NK-92 (cell line): Measurements from ENCODE around the gene TCF7.

Experiments used
- DNase-seq: peaks from one replicate; lab custom pipeline; 2025; ENCODE audit not compliant: unreplicated experiment; lab: John Stamatoyannopoulos, UW

The TCF7 gene

DNA sequence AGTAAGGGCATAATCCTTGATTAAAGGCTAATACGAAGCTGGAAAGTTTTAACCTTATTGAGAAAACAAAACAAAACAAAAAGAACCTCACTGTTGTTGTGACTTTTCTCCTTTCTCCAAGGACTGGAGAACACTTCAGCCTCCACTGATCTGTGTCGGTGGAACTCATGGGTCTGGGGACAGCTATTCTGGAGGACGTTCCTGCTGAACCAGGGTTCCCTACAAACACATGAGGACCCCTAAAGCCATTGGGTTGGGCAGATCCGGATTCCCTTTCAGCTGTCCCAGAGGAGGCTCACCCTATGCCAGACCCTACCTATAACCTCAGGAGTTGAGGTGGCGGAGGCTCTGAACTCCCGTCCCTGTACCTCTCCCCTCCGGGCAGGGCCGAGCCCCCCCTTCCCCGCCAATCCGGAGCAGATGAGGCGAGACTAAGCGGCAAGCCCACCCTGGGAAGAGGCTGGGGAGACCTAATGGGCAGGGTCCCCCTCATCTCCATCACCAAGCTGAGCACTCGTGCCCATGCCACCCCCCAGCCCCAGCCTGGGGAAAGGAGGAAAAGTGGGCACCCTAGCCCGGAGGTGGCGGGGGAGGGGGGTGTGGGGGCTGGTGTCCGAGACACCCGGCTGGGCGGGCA is 1.6 kb upstream of the TCF7 start:
- no peak for DNase-seq

DNA sequence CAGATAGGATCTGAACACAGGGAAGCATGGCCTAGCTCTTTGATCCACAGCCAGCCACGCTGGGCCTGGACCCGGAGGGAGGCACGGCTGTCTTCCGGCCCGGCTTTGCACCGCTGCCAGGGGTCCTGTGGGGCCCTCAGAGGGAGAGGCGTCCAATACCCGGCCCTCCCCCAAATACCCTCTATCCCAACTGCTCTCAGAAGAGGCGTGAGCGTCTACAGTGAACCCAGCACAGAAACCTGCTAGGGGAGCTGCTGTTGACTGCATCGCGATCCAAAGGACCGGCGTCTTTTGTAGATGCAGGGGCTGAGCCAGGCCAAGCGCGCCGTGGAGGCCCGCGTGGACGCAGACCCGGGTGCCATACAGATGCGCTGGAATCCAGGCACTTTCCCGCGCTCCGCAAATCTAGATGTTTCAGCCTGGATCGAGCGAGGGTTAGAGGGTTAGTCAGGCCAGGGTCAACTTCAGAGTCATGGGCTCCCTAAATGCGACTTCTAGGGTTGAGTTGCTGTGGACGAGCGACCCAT is 1.1 kb upstream of the TCF7 start:
- no peak for DNase-seq

DNA sequence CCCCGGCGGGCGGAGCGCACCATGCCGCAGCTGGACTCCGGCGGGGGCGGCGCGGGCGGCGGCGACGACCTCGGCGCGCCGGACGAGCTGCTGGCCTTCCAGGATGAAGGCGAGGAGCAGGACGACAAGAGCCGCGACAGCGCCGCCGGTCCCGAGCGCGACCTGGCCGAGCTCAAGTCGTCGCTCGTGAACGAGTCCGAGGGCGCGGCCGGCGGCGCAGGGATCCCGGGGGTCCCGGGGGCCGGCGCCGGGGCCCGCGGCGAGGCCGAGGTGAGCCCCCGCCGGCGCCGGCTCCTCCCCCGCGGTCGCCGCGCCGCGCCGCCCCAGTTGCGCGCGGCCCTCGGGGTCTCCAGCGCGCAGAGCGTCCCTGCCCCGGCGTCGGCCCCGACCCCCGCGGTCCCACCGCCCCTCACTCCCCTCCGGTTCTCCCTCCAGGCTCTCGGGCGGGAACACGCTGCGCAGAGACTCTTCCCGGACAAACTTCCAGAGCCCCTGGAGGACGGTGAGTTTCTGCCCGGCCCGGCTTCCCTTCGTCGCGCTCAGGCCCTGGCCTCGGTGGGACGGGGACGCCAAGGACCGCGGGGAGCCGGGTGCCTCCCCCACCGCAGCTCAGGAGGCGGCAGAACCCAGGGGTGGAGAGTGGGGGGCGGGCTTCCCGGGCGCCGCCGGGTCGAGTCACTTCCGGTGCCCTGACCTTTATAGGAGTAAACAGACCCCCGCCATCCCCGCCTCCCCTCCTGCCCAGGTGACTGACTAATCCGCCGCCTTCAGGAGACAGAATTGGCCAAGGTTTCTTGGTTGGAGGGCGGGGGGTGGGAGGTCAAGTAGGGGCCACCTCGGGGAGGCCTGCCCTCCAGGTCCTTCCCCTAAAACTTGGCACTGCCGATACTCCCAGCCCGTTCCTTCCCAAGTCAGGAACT is 665 bp downstream of the TCF7 start:
- DNase-seq, result no peak

DNA sequence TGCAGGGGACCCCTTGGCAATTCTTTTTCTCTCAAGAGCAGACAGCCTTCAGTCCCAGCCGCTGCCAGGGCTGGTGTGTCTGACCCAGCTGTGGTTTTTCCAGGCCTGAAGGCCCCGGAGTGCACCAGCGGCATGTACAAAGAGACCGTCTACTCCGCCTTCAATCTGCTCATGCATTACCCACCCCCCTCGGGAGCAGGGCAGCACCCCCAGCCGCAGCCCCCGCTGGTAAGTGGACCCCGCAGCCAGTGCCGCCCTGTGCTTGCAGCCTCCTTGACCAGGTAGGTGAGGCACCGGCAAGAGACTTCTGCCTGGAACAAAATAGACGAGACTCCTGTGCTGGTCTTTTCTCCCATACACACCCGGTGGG is 1.3 kb downstream of the TCF7 start:
- no peak for DNase-seq

DNA sequence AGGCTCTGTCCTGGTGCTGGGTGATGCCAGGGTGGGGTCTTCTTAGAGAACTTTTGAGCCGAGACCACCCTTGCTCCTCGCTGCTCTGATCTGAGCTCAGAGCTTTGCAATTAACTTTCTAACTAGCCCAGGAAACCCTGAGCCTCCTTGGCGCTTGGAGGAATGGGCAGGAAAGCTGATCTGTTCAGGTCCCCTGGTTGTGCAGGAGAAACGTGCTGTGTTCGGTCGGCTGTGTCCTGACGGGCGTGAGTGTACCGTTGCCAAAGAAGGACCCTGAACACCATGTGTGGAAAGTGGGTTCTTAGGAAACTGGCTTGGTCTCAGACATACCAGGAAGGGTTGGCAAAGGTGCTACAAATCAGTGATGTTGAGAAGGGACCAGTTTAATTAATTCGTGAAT is 1.8 kb downstream of the TCF7 start:
- no peak for DNase-seq

DNA sequence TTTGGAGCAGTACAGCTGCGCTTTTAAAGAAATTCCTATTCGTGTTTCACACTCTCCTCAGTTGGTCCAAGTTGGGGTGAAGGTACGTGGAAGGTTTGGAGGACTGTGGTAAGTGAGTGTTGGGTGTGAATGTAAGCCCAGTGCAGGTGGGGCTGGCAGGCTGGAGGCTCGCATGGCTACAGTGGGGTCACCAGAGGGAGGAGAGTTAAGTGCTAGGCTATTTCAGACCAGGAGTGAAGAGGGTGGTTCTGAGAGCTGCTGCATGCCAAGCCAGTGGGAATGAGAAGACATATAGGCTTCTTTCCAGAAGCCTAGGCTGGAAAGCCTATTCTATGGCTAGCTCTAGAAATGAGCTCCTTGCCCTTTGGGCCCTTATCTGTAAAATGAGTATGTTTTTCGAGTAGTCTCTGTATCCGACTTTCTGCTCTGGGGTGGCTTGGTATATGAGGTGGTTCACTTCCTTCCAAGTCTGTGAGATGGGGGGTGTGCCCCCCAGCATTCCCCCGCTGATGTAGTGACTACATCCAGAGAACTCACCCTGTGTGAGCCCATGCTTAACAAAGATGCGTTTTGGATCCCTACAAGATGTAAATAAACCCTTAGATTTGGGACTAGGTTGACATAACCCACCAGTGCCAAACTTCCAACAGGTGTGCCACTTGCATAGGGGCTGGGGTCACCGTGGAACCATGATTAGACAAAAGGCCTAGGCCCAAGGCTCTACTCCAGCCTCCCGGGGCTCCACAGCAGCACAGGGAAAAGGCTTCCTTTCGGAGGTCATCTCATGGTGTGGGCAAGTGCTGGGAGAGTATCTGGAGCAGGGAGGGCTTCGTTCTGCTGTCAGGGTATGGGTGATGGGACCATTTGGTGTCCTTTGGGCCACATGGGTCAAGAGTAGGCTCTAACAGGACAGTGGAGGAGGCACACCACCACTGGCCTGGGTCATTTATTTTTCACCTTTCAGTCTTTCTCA is 2.6 kb downstream of the TCF7 start:
- no peak for DNase-seq

DNA sequence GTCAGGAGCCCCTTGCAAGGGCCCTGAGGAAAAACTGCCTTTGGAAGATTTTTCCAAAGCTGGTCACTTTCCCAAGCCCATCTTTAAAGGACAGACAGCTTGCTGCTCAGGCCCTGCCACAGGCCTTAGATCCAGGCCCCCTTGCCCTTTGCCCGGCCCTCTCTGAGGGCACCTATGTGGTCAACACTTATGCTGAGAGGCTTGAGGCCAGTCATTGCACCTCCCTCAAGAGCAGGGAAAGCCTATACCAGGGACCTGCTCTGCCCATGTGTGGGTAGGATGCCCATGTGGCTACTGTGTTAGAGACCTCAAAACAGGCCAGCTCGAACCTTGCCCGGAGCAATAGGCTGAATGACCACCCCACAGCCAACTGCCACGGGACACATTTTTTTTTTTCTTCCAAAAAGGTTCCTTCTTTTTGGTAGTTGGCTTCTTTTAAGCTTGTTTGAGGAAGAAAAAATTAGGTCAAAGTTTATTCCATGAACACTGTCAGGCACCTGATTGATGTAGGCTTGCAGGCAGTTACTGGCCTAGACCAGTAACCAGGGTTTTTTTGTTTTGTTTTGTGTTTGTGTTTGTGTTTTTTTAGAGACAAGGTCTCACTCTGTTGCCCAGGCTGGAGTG is 3.8 kb downstream of the TCF7 start:
- no peak for DNase-seq

DNA sequence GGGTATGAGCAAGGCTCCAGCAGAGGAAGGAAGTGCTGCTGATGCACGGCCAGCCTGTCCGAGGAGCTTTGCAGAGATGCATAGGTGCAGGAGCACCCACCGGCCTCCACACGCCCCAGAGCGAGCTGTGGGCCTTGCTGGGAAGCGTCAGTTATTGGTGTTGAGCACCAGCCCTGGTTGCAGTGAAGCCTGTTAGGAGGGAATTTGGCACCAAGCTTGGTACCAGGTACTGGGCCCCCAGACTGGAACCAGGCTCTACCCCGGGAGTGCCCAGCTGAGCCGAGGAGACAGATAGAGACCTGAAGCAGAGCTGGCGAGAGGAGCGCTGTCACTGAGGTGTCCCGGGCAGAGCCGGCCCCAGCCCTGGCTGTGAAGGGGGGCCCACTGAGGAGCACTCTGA is 5.2 kb downstream of the TCF7 start:
- no peak for DNase-seq

DNA sequence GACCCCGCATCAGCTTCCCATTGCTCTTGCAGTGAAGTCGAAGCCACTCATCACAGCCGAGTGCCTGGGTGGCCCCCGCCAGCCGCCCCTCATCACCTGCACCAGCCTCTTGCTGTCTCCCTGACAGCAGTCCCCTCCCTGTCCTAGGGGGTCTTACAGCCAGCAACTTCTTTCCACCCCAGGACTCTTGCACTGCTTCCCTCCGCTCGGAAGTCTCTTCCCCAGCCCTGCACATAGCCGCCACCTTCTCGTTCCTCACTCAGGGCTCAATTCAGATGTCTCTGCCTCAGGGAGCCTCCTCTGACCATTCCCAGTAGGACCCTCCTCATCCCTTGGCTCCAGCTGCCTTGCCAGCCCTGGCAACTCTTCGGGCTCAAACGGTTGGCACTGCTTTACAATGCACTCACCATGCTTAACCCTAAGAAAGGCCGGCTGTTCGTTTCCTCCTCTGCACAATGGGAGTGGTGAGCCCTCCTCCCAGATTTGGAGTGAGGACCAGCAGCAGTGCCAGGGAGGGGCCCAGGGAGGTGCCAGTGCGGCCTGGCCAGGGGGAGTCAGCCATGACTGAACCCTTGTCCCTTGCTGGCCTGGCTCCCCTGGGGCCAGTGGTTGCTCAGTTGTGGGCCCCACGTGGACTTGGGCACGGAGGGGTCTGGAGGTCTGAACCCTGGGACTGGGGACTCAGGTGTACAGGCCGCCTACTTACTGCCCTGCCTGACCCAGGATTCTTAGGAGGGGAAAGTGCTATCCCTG is 6.1 kb downstream of the TCF7 start:
- no peak for DNase-seq

DNA sequence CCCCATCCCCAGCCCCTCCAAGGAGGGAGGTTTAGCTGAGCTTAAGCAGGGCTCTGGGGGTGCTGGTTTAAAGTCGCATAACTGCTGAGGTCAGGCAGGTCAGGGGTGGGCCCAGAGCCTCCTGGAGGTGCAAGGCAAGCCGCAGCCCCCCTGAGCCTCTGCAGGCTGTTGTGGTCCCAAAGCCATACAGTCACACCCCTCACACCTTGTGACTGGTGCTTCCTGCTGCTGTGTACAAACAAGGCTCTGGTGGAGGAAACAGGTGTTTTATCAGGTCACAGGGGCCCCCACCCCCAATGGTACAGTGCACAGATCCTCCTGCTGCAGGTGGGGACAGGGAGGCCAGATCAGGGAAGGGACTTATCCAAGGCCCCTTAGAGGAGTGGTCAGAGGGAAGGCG is 8.0 kb downstream of the TCF7 start:
- no peak for DNase-seq

DNA sequence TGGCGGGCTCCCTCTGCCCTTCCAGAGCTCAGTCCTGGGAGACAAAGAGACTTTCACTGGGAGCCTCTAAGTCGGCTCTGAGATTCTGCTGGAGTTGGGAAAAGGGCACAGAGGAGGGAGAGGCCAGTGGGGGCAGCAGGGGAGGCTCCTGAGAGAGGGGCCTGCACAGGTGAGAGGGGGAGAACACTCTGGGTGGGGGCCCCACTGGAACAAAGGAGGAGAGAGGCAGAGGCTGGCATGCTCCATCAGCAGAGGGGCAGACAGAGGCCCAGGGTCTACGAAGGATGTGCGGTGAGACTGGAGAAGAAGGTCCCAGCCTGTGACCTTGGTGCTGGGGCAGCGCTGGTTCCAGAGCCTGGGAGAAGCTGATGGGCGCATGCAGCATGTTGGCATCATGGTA is 8.9 kb downstream of the TCF7 start:
- DNase-seq, result no peak

DNA sequence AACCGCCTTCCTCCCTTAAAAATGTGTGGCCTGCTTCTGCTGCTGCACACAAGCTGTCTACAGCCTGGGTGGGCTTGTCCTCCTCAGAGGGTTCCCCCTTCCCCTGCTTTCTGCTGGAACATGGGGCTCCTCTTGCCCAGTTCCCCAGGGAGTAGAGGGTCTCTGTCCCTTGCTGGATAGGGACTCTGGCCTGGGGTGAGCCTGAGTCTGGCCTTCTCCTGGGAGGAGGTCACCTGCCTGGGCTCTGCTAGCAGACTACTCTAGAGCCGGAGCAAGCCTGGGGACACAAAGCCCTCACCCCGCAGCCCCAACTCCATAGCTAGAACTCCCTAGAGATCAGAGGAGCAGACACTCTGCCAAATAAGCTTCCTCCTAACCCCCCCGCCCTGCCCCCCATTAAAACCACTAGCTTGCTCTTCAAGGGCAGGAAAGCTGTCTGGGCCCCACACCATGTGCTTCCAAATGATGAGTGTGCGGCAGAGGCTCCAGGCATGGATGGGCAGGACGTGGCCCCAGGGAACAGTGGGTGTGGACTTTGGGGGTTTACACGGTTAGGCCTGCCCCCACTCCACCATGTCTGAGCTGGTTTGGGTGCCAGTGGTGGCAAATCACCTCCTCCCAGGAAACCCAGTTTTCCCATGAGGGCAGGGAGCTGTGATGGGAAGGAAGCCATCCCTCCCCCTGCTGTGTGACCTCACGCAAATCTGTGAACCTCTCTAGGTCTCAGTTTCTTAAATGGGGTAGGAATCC is 10.0 kb downstream of the TCF7 start:
- no peak for DNase-seq

DNA sequence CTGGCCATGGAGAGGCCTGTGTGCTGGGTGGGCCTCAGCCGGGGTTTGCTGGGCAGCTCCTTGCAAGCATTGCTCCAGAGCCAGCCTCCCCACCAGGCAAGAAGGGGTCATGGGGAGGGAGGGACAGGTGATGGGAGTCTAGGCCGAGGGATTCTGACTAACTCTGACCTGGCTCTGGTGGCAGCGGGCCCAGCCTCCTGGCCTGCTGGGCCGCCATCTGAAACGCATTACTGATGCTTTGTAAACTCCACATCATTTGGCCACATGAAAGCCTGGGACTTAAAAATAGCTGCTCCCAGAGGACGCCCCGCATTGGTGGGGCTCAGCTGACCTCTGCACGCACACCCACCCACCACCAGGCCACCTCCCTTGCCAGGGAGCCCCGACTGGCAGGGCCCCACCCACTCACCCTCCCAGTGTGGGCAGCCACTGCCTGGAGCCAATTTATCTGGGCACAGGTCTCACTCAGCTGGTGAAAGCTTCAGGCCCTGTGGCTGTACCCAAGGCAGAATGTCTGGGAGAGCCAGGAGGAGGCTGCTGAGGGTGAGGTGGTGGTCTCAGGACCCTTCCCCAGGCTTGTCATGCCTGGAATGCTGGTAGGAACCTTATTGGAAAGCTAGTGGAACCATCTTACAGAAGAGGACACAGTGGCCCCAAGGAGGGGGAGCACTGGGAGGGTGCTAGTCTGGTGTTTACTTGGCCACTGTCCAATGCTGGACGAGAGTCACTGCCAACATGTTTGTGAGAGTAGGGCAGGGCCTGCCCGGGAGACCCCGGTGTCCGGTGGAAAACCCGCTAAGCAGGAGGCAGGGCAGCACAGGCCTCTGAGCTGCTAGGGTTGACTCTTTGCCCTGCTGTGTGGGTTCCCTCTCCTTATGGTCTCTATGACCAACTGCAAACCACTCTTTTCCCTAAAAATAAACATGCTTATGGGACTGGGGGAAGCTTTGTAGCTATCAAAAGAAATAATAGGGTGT is 10.8 kb downstream of the TCF7 start:
- DNase-seq, result no peak

DNA sequence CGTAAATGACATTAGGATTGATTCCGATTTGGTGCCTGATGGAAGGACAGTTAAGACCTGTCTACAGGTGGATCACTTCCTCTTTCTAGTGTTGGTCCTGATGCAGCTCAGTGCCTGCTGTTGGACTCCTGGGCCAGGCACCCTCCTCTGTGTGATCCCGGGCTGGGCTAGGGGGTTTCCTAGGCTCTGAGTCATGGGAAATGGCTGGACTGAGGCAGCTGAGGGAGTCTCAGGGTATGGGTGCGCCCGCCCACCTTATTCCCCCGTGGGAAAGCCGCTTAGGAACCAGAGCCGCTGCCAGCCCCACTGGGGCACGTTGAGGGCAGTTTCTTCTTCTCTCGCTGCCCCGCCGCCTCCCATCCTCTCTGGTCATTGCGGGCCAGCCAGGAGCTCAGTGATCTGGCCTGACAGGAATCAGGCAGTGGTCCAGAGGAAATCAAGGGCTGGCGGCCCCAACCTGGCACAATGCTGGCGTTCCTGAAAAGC is 12.9 kb downstream of the TCF7 start:
- no peak for DNase-seq

DNA sequence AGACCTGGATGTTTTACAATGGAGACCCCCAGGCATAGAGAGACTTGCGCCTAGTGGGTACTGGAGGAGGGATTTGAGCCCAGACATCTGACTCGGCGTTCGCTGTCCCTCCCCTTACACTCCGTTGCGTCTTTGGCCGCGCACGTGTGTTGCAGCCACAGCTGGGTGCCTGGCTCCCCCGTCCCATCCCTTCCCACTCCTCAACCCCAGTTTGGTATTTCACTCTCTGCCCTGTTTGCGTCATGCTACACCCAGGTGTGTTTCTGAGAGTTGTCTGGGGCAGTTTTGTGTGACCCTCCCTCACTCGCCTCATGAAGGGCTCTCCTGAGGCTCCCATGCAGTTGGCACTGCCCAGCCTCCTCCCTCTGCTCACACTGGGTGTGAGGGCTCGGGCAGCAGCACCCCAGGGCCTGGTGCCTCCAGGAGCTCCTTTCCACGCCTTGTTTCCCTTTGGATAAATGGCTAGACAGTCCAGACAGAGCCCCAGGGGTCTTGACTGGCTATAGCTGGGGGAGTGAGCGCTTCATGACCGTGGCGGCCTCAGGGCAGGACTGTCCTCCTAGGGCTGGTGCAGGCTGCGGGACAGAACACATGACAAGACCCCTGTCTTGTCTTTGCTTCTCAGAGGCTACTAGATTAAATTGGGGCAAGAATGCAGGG is 13.6 kb downstream of the TCF7 start:
- no peak for DNase-seq

DNA sequence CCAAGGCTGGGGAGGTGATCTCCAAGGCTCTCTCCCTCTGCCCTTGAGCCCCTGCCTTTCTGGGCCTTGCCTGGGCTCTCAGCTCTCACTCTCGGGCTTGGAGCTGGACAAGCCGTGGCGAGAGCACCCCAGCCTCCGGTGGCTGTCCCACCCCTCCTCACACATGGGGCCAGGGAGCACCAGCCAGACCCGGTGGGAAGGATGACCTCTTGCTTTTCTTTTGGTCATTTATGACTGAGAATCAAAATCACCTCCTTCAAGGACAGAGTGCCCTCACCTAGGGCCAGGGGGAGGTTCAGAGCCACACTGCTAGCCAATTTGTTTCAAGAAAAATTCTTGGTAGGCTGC is 14.1 kb downstream of the TCF7 start:
- no peak for DNase-seq

DNA sequence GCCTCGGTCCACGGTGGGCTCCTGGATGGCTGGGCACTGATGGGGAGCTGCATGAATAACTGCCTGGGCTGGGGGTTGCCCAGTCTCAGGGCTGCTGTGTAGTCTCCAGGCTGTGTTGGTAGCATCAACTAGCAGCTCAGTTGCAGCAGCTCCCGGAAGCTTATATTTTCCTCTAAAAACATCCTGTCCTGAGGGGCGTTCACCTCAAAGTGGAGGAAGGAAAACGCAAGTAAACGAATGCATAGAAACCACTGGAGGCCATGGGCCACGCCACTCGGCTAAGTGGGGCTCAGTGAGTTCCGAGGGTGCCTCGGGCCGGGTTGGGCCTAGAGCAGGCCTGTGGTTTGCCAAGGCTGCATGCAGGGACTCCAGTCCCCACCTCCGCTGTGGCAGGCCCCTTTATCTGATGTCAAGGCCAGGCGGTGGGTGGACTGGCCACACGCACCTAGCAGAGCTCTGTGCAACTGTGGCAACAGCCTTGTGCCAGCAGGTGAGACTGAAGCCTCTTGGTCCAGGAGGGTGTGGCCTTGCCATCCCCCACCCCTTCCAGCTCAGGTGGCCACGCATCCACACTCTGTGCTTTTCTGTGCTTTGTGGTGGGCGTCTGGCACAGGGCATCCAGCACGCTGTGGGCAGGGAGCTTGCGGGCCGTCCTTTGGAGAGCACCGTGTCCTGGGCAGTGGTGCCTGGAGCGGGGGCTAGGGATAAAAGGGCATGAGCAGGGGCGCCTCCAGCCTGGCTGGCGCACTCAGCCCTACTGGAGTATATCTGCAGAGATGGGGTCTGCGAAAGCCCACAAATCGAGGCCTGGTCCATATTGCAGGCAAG is 15.1 kb downstream of the TCF7 start:
- DNase-seq, result no peak
